Adipocyte (in vitro differentiated cells): Measurements from ENCODE around the gene CLTC.

Experiments
- DNase-seq: peaks from one replicate; pipeline ENCODE4 v3.0.0-alpha.2; 2015; ENCODE audit warnings: low read depth
- H3K27me3 ChIP-seq: replicated peaks from 2 replicates; pipeline ENCODE4 v1.7.0; 2013; ENCODE audit warnings: mild to moderate bottlenecking, low read length, moderate library complexity; ENCODE audit not compliant: control insufficient read depth, insufficient read depth
- H3K36me3 ChIP-seq: 2 replicates; pipeline ENCODE4 v1.7.0; 2013; ENCODE audit warnings: low read length, mild to moderate bottlenecking, moderate library complexity; ENCODE audit not compliant: control insufficient read depth, insufficient read depth, severe bottlenecking
- H3K4me1 ChIP-seq: 2 replicates; pipeline ENCODE4 v1.7.0; 2013; ENCODE audit warnings: mild to moderate bottlenecking, low read length, moderate library complexity; ENCODE audit not compliant: control insufficient read depth, insufficient read depth
- H3K4me3 ChIP-seq: 2 replicates; pipeline ENCODE4 v1.7.0; 2013; ENCODE audit warnings: mild to moderate bottlenecking, low read length, moderate library complexity
- H3K9ac ChIP-seq: 2 replicates; pipeline ENCODE4 v1.7.0; 2013; ENCODE audit warnings: mild to moderate bottlenecking, low read length, moderate library complexity
- H3K9me3 ChIP-seq: 2 replicates; pipeline ENCODE4 v1.7.0; 2013; ENCODE audit warnings: mild to moderate bottlenecking, low read length, moderate library complexity; ENCODE audit not compliant: control insufficient read depth

CLTC gene

GRCh38 chr17:59707149-59707970, 87.7 kb downstream of the CLTC start, which contains the start of the genes PTRH2 and VMP1:
TSS of gene PTRH2 (minus strand) at chr17:59707430. CDS start at chr17:59697978, 9,452 bp downstream.
TSS of gene VMP1 (plus strand) at chr17:59707654. CDS start at chr17:59731447, 23,793 bp downstream.
- H3K9ac ChIP-seq: peak within 1 kb of the TSS; percentile 97
- peaks cover 4% of the 10 kb centered on the region for H3K36me3 ChIP-seq
- H3K4me3 ChIP-seq: peak within 1 kb of the TSS; percentile 95
- H3K27me3 ChIP-seq: no peaks in the 10 kb centered on the region
- peaks cover 32% of the 10 kb centered on the region for H3K4me1 ChIP-seq
- no peaks in the 10 kb centered on the region for H3K9me3 ChIP-seq
- peak; percentile 100 for DNase-seq

DNA sequence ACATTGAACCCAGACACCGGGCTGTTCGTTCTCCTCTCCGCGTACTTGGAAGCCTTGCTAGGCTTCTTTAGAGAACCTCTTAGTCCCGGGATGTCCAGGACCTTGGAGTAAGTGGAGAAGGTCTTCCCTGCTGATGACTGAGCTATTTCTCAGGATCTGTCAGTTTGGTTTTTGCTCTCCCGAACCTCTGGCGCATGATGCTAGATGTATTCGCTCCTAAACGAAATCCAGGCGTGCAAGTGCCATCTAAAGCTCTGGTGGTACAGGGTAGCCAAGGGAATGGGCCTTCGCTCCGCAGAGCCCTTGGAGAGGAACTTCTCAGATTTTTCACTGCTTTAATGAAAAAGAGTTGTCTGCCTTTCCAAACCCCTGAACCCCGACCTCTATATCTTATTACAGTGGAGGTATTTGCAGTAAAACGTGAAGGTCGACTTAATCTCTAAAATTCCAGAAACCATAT, 88.3 kb downstream of the CLTC start:
- peaks cover 4% of the 10 kb centered on the region for H3K36me3 ChIP-seq
- peak overlapping the region; percentile 97 for H3K9ac ChIP-seq
- H3K9me3 ChIP-seq: no peaks in the 10 kb centered on the region
- peak overlapping the region; percentile 95 for H3K4me3 ChIP-seq
- peak; percentile 68 for DNase-seq
- H3K27me3 ChIP-seq: no peaks in the 10 kb centered on the region
- peaks cover 28% of the 10 kb centered on the region for H3K4me1 ChIP-seq

- Histone ChIP-seq H3K9ac (no peak overlapping the region), H3K4me3 (no peak overlapping the region), H3K4me1 (peaks cover 14% of the 10 kb centered on the region), H3K36me3 (no peaks in the 10 kb centered on the region), H3K9me3 (no peaks in the 10 kb centered on the region), H3K27me3 (no peaks in the 10 kb centered on the region)
- no peak for DNase-seq
Measured at GRCh38 chr17:59711936-59712335, 92.2 kb downstream of the CLTC start.

DNA sequence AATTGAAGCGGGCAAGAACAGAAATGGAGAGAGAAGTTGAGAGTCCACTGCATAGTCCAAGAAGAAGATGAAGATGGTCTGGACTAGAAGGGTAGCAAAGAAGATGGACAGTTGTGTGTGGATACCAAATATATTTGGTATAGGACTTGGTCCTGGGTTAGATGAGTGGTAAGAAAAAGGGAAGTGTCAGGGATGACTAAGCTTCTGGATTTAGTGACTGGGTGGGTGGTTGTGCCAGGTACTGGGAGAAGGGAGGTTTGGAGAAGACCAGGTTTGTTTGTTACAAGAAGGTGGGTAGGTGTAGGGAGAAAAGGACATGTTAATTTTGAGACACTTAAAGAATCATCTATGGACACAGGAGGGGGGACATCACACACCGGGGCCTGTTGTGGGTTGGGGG, 93.2 kb downstream of the CLTC start:
- Histone ChIP-seq H3K36me3 (no peaks in the 10 kb centered on the region), H3K27me3 (no peaks in the 10 kb centered on the region), H3K9me3 (no peaks in the 10 kb centered on the region), H3K9ac (no peak overlapping the region), H3K4me1 (peaks cover 14% of the 10 kb centered on the region), H3K4me3 (no peak overlapping the region)
- DNase-seq: no peak

DNA sequence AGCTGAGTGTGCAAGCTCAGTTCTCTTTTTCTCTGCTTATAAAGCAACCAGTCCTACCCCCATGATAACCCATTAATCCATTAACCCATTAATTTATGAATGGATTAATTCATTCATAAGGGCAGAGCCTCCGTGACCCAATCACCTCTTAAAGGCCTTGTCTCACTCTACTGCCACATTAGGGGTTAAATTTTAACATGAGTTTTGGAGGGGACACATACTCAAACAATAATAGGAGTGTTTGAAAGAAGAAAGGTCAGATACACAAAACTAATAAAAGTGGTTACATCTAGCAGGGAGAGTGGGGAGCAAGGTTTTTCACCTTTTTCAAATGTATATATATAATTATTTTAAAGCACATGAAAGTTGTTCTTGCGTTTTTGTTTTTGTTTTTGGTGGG, 94.6 kb downstream of the CLTC start:
- Histone ChIP-seq H3K27me3 (no peaks in the 10 kb centered on the region), H3K4me3 (no peak overlapping the region), H3K9me3 (no peaks in the 10 kb centered on the region), H3K36me3 (no peaks in the 10 kb centered on the region), H3K9ac (no peak overlapping the region), H3K4me1 (peaks cover 4% of the 10 kb centered on the region)
- DNase-seq: no peak

- Histone ChIP-seq H3K36me3 (no peaks in the 10 kb centered on the region), H3K9me3 (no peaks in the 10 kb centered on the region), H3K4me1 (no peaks in the 10 kb centered on the region), H3K9ac (no peak overlapping the region), H3K4me3 (no peak overlapping the region), H3K27me3 (no peaks in the 10 kb centered on the region)
- DNase-seq: no peak
Measured at GRCh38 chr17:59716427-59716826, 96.7 kb downstream of the CLTC start.

DNA sequence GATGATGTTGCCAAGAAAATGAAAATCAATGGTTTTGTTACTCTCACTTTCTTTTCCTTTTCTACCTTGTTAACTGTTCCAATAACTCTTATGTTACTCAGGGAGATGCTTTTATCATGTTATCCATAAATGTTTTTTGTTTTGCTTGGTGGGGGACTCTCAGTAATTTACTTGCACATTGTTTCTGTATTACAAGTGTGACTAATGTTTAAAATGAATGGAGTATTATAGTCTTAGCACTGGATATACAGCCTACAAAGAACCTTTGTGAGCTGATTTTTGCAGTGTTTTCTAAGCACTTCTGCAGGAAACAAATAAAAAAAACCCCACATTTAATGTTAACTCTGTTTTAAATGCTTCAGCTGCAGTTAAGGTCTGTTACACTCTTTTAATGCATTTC, 99.8 kb downstream of the CLTC start:
- no peaks in the 10 kb centered on the region for H3K4me1 ChIP-seq
- H3K9ac ChIP-seq: no peak overlapping the region
- no peaks in the 10 kb centered on the region for H3K9me3 ChIP-seq
- no peaks in the 10 kb centered on the region for H3K36me3 ChIP-seq
- H3K27me3 ChIP-seq: no peaks in the 10 kb centered on the region
- no peak overlapping the region for H3K4me3 ChIP-seq
- DNase-seq: no peak

- no peak for DNase-seq
- Histone ChIP-seq H3K4me3 (no peak overlapping the region), H3K9ac (no peak overlapping the region), H3K4me1 (peaks cover 10% of the 10 kb centered on the region), H3K9me3 (no peaks in the 10 kb centered on the region), H3K27me3 (no peaks in the 10 kb centered on the region), H3K36me3 (no peaks in the 10 kb centered on the region)
Measured at GRCh38 chr17:59722623-59723022, 102.9 kb downstream of the CLTC start.

GRCh38 chr17:59723041-59723440, 103.3 kb downstream of the CLTC start:
- H3K9me3 ChIP-seq: no peaks in the 10 kb centered on the region
- no peak overlapping the region for H3K4me3 ChIP-seq
- H3K36me3 ChIP-seq: no peaks in the 10 kb centered on the region
- H3K9ac ChIP-seq: no peak overlapping the region
- DNase-seq: no peak
- peaks cover 10% of the 10 kb centered on the region for H3K4me1 ChIP-seq
- no peaks in the 10 kb centered on the region for H3K27me3 ChIP-seq

DNA sequence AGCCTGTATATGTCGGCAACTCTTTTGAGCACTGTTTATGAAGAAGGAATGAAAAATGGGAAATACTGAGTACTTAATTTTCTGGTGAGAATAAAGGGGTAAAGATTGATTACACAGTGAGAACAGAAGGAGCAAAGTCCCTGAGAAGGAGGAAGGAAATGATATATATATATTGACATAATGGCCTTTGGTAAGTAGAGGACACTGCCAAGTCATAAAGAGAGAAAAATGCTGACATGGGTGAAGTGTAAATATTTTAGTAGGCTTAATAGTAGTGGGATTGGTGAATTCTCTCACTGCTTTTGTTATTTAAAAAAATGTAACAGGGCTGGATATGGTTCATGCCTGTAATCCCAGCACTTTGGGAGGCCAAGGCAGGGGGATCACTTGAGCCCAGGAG, 103.9 kb downstream of the CLTC start:
- no peak for DNase-seq
- Histone ChIP-seq H3K4me3 (no peak overlapping the region), H3K27me3 (no peaks in the 10 kb centered on the region), H3K4me1 (peaks cover 10% of the 10 kb centered on the region), H3K36me3 (no peaks in the 10 kb centered on the region), H3K9ac (no peak overlapping the region), H3K9me3 (no peaks in the 10 kb centered on the region)

DNA sequence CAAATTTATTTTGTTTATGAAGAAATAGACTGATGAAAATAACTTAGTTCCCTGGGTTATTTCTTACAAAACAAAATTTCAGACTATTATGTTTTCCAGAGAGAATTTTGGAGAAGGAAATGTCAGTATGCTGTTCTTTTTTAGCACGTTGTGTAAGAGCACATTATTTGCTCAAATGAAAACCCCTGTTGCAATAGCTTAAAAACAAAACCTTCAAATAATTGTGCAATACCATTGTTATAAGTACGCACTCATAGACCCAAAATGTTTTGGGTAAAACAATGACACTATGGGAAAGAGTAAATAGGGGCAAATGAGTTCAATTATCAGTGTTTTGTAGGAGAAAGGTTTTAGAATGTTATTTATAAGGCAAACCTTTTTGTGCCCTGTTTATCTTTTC, 106.0 kb downstream of the CLTC start:
- Histone ChIP-seq H3K4me1 (peaks cover 13% of the 10 kb centered on the region), H3K27me3 (no peaks in the 10 kb centered on the region)
- DNase-seq: peak; percentile 90

More for the DNA sequence above, 106.0 kb downstream of the CLTC start:
- Histone ChIP-seq H3K4me3 (peak overlapping the region; percentile 47), H3K9me3 (no peaks in the 10 kb centered on the region), H3K9ac (peak overlapping the region; percentile 71), H3K36me3 (peaks cover 4% of the 10 kb centered on the region)
